ENCODE data around the gene MMD. TPM values are rescaled to one million over a fixed set of nuclear protein-coding genes. Genes with fewer than 3 reads are reported as not detected.
A peak's percentile ranks its signal among the peaks of the same experiment; 100 is the strongest.

Gene MMD
- total RNA-seq, 3 donors from 2014 or later: 10.3 to 22.8 (median 14.7) TPM

DNA sequence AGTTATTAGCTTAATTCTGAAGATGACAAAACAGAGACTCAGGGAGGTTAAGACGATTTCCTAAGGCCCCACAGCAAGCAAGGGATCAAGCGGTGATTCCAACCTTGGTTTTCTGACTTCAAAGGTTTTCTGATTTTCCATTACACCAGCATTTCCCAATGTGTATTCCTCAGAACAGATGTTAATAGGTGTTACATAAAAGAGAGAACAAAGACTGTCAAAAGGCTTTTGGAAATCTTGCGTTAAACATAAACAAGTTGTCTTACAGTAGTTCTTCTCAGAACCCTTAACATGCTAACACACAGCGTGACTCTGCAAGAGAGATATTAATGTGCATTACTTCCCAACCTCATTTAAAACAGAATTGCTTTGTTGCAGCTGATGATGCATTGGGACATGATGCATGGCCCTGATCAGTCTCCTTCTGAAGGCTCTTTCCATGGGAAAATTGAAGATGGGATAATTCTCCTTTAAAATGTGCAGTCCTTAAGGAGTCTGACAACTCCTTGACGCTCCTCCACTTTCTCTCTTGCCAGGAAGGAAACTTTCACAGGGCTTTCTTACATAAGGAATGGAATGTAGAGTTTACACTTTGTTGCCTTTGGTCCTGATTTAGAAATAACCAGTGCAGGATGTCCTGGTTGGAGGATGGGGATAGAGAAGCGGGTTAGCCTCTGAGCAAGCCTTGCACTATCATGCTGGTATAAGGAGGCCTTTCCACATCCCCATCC, 21.5 kb upstream of the MMD start:
- DNase-seq (no peak), ATAC-seq (no peak)
- TF ChIP-seq, protein P1, sequence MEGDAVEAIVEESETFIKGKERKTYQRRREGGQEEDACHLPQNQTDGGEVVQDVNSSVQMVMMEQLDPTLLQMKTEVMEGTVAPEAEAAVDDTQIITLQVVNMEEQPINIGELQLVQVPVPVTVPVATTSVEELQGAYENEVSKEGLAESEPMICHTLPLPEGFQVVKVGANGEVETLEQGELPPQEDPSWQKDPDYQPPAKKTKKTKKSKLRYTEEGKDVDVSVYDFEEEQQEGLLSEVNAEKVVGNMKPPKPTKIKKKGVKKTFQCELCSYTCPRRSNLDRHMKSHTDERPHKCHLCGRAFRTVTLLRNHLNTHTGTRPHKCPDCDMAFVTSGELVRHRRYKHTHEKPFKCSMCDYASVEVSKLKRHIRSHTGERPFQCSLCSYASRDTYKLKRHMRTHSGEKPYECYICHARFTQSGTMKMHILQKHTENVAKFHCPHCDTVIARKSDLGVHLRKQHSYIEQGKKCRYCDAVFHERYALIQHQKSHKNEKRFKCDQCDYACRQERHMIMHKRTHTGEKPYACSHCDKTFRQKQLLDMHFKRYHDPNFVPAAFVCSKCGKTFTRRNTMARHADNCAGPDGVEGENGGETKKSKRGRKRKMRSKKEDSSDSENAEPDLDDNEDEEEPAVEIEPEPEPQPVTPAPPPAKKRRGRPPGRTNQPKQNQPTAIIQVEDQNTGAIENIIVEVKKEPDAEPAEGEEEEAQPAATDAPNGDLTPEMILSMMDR (IDR thresholded peaks at IDR 0.05): no peak
- H3K36me3 ChIP-seq (ENCODE audit: low read depth): no peaks in the 10 kb centered on the region
- intact Hi-C loops (cut with DNase I, micrococcal nuclease): no loop called here
- no peak overlapping the region for H3K4me3 ChIP-seq
- H3K4me1 ChIP-seq (ENCODE audit: low read depth): peaks cover 8% of the 10 kb centered on the region
- H3K9me3 ChIP-seq: no peaks in the 10 kb centered on the region

DNA sequence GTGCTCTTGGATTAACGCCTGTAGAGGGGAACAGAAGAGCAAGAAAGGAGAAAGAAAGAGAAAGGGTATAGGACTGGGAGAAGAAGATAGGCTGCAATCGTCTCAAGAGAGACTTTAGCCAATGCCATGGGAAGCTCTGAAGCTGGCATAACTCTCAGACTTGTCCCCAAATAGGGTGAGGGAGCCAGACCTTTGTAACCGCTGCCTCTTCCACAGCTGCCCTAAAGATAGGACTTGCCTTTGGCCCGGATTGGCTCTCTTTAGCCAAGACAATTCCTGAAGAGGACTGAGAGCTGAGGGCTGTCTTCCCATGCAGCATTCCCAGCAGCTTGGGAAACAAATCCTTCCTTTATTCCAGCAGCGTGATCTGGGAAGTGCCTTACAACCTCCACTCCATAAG, 20.8 kb upstream of the MMD start:
- TF ChIP-seq, protein P1 (IDR thresholded peaks at IDR 0.05): no peak
- H3K4me1 ChIP-seq (ENCODE audit: low read depth): peaks cover 8% of the 10 kb centered on the region
- H3K9me3 ChIP-seq: no peaks in the 10 kb centered on the region
- ATAC-seq (no peak), DNase-seq (no peak)
- H3K36me3 ChIP-seq (ENCODE audit: low read depth): no peaks in the 10 kb centered on the region
- no peak overlapping the region for H3K4me3 ChIP-seq
- intact Hi-C loops (cut with DNase I, micrococcal nuclease): no loop called here

DNA sequence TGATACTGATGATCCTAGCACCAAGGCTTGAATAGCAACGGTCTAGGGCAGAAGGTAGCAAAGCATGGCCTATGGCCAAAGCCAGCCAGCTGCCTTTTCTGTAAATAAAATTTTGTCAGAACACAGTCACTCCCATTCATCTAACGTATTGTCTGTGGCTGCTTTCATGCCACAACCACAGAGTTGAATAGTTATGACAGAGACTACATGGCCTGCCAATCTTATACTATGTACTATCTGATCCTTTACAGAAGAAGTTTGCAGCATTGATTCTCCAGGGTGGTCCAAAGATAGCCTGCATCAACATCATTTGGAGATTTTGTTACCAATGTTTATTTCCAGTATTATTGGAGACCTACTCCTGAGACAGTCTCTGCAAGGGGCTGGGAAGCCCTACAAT, 19.9 kb upstream of the MMD start:
- Histone ChIP-seq H3K4me3 (no peak overlapping the region), H3K9me3 (no peaks in the 10 kb centered on the region), H3K36me3 (ENCODE audit: low read depth) (no peaks in the 10 kb centered on the region), H3K4me1 (ENCODE audit: low read depth) (peaks cover 8% of the 10 kb centered on the region)
- intact Hi-C loops (cut with DNase I, micrococcal nuclease): no loop called here
- DNase-seq (no peak), ATAC-seq (peak; percentile 13)
- TF ChIP-seq, protein P1 (IDR thresholded peaks at IDR 0.05): no peak

DNA sequence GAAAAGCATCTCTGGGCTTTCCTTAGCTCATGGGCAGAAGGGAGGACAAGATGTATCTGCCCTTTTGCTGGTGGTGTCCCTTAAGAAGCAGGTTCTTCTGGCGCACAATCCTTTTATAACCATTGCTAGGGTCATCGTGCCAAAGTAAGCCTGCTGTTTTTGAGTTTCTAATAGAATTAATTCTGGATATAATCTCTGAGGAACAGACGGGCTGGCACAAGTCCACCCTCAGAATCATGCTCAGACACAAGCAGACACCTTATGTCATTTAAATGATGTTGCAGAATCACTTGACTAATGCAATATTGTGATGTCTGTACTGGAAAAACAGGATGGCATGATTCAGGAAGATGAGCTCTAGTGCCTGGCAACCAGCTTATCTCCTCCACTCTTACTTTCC, 18.8 kb upstream of the MMD start:
- ATAC-seq: no peak
- TF ChIP-seq, protein P1 (IDR thresholded peaks at IDR 0.05): no peak

DNA sequence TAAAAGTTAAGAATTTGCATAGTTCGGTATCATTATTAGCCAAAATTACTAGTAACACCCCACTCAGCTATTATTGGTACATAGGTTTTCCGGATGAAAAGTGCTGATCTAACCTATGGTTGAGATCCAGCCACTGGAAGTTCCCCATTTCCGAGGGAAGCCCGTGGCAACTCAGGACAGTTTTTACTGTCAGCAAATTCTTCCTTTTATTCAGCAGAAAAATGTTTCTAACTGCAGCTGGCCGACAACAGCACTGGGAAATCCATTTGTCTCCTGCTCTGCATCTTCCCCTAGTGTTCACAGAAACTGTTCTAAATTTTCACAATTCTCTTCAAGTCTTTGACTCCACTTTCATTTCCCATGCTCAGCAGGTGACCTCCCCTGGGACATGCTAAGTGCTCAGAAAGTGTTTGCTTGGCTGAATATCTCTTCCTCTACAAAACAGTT, 15.5 kb upstream of the MMD start:
- H3K9me3 ChIP-seq: no peaks in the 10 kb centered on the region
- no peak for ATAC-seq
- no peaks in the 10 kb centered on the region for H3K36me3 ChIP-seq (ENCODE audit: low read depth)
- intact Hi-C loops (cut with DNase I, micrococcal nuclease): no loop called here
- TF ChIP-seq, protein P1 (IDR thresholded peaks at IDR 0.05): no peak
- no peak for DNase-seq
- H3K4me3 ChIP-seq: no peak overlapping the region
- H3K4me1 ChIP-seq (ENCODE audit: low read depth): peaks cover 17% of the 10 kb centered on the region

More for the DNA sequence above, 18.8 kb upstream of the MMD start:
- intact Hi-C loops (cut with DNase I, micrococcal nuclease): no loop called here
- no peaks in the 10 kb centered on the region for H3K36me3 ChIP-seq (ENCODE audit: low read depth)
- peaks cover 8% of the 10 kb centered on the region for H3K4me1 ChIP-seq (ENCODE audit: low read depth)
- H3K9me3 ChIP-seq: no peaks in the 10 kb centered on the region
- DNase-seq: no peak
- no peak overlapping the region for H3K4me3 ChIP-seq
